Measurements from ENCODE around the gene TRPM8. TPM values are rescaled to one million over a fixed set of nuclear protein-coding genes. Genes with fewer than 3 reads are reported as not detected.

TRPM8 gene
- total RNA-seq, 4 donors from 2014 or later: 0.35 TPM; not detected in 3

GRCh38 chr2:234029150-234029733 is 112.1 kb downstream of the TRPM8 start:
- TF ChIP-seq CTCF (IDR thresholded peaks at IDR 0.05): no peak
- TF ChIP-seq POLR2A (IDR thresholded peaks at IDR 0.05): no peak
- H3K36me3 ChIP-seq: no peaks in the 10 kb centered on the region
- H3K4me3 ChIP-seq: no peak overlapping the region
- intact Hi-C loops (cut with DNase I; ENCODE audit: low total_unique reads): no loop called here
- no peaks in the 10 kb centered on the region for H3K9me3 ChIP-seq
- no peak overlapping the region for H3K27ac ChIP-seq
- no peaks in the 10 kb centered on the region for H3K27me3 ChIP-seq
- no peaks in the 10 kb centered on the region for H3K4me1 ChIP-seq
- DNase-seq: no peak

- H3K27ac ChIP-seq: no peak overlapping the region
- no peaks in the 10 kb centered on the region for H3K4me1 ChIP-seq
- TF ChIP-seq CTCF (IDR thresholded peaks at IDR 0.05): no peak
- TF ChIP-seq POLR2A (IDR thresholded peaks at IDR 0.05): no peak
- no peaks in the 10 kb centered on the region for H3K27me3 ChIP-seq
- H3K9me3 ChIP-seq: no peaks in the 10 kb centered on the region
- intact Hi-C loops (cut with DNase I; ENCODE audit: low total_unique reads): no loop called here
- no peaks in the 10 kb centered on the region for H3K36me3 ChIP-seq
- no peak for DNase-seq
- H3K4me3 ChIP-seq: no peak overlapping the region
Observed at GRCh38 chr2:234031207-234031606, 114.0 kb downstream of the TRPM8 start.

- no peaks in the 10 kb centered on the region for H3K9me3 ChIP-seq
- no peaks in the 10 kb centered on the region for H3K4me1 ChIP-seq
- no peak overlapping the region for H3K4me3 ChIP-seq
- no peak for TF ChIP-seq CTCF (IDR thresholded peaks at IDR 0.05)
- TF ChIP-seq POLR2A (IDR thresholded peaks at IDR 0.05): no peak
- H3K27ac ChIP-seq: no peak overlapping the region
- intact Hi-C loops (cut with DNase I; ENCODE audit: low total_unique reads): no loop called here
- no peaks in the 10 kb centered on the region for H3K36me3 ChIP-seq
- no peak for DNase-seq
- H3K27me3 ChIP-seq: no peaks in the 10 kb centered on the region
Observed at GRCh38 chr2:234032279-234032856, 115.2 kb downstream of the TRPM8 start.

GRCh38 chr2:234033174-234033573 is 116.0 kb downstream of the TRPM8 start:
- TF ChIP-seq POLR2A (IDR thresholded peaks at IDR 0.05) (no peak), CTCF (IDR thresholded peaks at IDR 0.05) (no peak)
- H3K27me3 ChIP-seq: no peaks in the 10 kb centered on the region
- no peak for DNase-seq
- H3K36me3 ChIP-seq: no peaks in the 10 kb centered on the region
- H3K4me3 ChIP-seq: no peak overlapping the region
- no peak overlapping the region for H3K27ac ChIP-seq
- intact Hi-C loops (cut with DNase I; ENCODE audit: low total_unique reads): no loop called here
- H3K4me1 ChIP-seq: no peaks in the 10 kb centered on the region
- no peaks in the 10 kb centered on the region for H3K9me3 ChIP-seq

- no peaks in the 10 kb centered on the region for H3K27me3 ChIP-seq
- no peaks in the 10 kb centered on the region for H3K4me1 ChIP-seq
- no peaks in the 10 kb centered on the region for H3K9me3 ChIP-seq
- H3K36me3 ChIP-seq: no peaks in the 10 kb centered on the region
- DNase-seq: no peak
- intact Hi-C loops (cut with DNase I; ENCODE audit: low total_unique reads): no loop called here
- no peak overlapping the region for H3K4me3 ChIP-seq
- TF ChIP-seq CTCF (IDR thresholded peaks at IDR 0.05): no peak
- no peak for TF ChIP-seq POLR2A (IDR thresholded peaks at IDR 0.05)
- no peak overlapping the region for H3K27ac ChIP-seq
Observed at GRCh38 chr2:234033885-234034284, 116.7 kb downstream of the TRPM8 start.

All from uterus (tissue), 4 donors.